IMR-90 (cell line): ENCODE data around the gene NEUROD2. TPM values are rescaled to one million over a fixed set of nuclear protein-coding genes. Genes with fewer than 3 reads are reported as not detected.

ENCODE experiments used
- ATAC-seq: fragments of 200-7000 bp; cut with Tn5 transposase; 2 replicates; pipeline ENCODE4 v1.9.1; 2020; ENCODE audit warnings: low read depth, mild to moderate bottlenecking, moderate library complexity
- BruUV-seq: library from RNA; stranded (reverse); fragments of 400-500 nt; replicated peaks from 2 replicates; lab custom pipeline; 2021; lab: Mats Ljungman, UMichigan
- CTCF ChIA-PET: fragments of 300-600 bp; formaldehyde crosslinking; extraction: SDS; loops from one replicate; lab custom pipeline; 2021; ENCODE audit warnings: antibody characterized with exemption; lab: Yijun Ruan, JAX
- POLR2A ChIA-PET: fragments of 300-600 bp; sonication (Branson Sonifier 250); formaldehyde crosslinking; loops from one replicate; lab custom pipeline; 2022; ENCODE audit warnings: antibody characterized with exemption; ENCODE audit not compliant: unreplicated experiment; lab: Charles Lee
- DNase-seq: peaks from one replicate; pipeline ENCODE4 v3.0.0; 2013
- H2AFZ ChIP-seq: replicated peaks from 2 replicates; pipeline ENCODE3; 2013; ENCODE audit warnings: low read length, mild to moderate bottlenecking; ENCODE audit not compliant: poor library complexity
- H2AK5ac ChIP-seq: 2 replicates; pipeline ENCODE4 v1.6.1; 2013; ENCODE audit warnings: low read depth, low read length, inconsistent platforms
- H2AK9ac ChIP-seq: replicated peaks from 2 replicates; pipeline ENCODE3; 2013; ENCODE audit warnings: mild to moderate bottlenecking, low read depth, low read length, moderate library complexity; ENCODE audit not compliant: poor library complexity
- H2BK120ac ChIP-seq: 2 replicates; pipeline ENCODE4 v1.6.1; 2013; ENCODE audit warnings: low read depth, low read length, inconsistent platforms
- H2BK15ac ChIP-seq: 3 replicates; pipeline ENCODE4 v1.6.1; 2013; ENCODE audit warnings: low read depth, low read length, inconsistent platforms
- H2BK20ac ChIP-seq: 2 replicates; pipeline ENCODE4 v1.6.1; 2013; ENCODE audit warnings: low read depth, mild to moderate bottlenecking, inconsistent platforms, low read length, moderate library complexity
- H2BK5ac ChIP-seq: 2 replicates; pipeline ENCODE4 v1.6.1; 2013; ENCODE audit warnings: mild to moderate bottlenecking, low read depth, low read length, inconsistent platforms; ENCODE audit not compliant: poor library complexity, severe bottlenecking
- H3K14ac ChIP-seq: replicated peaks from 2 replicates; pipeline ENCODE4 v1.6.1; 2013; ENCODE audit warnings: low read depth, low read length, inconsistent platforms
- H3K18ac ChIP-seq: 2 replicates; pipeline ENCODE4 v1.6.1; 2013; ENCODE audit warnings: low read depth, low read length, control low read depth
- H3K23ac ChIP-seq: 2 replicates; pipeline ENCODE4 v1.6.1; 2013; ENCODE audit warnings: low read depth, low read length, inconsistent platforms
- H3K27ac ChIP-seq: 2 replicates; pipeline ENCODE4 v1.5.1; 2013; ENCODE audit warnings: mild to moderate bottlenecking, control low read depth, low read length; ENCODE audit not compliant: insufficient read depth
- H3K27me3 ChIP-seq: 2 replicates; pipeline ENCODE4 v1.6.1; 2013; ENCODE audit warnings: low read length; ENCODE audit not compliant: control insufficient read depth, insufficient read depth
- H3K36me3 ChIP-seq: 2 replicates; pipeline ENCODE4 v1.6.1; 2013; ENCODE audit warnings: low read length, mixed read lengths; ENCODE audit not compliant: control insufficient read depth, insufficient read depth
- H3K4ac ChIP-seq: 2 replicates; pipeline ENCODE4 v1.6.1; 2013; ENCODE audit warnings: low read depth, low read length, inconsistent platforms
- H3K4me1 ChIP-seq: 2 replicates; pipeline ENCODE4 v1.6.1; 2013; ENCODE audit warnings: low read length, mixed read lengths; ENCODE audit not compliant: control insufficient read depth, insufficient read depth
- H3K4me2 ChIP-seq: 2 replicates; pipeline ENCODE4 v1.6.1; 2013; ENCODE audit warnings: low read depth, mild to moderate bottlenecking, control low read depth, low read length, moderate library complexity
- H3K4me3 ChIP-seq: 2 replicates; pipeline ENCODE4 v1.5.1; 2013; ENCODE audit warnings: low read depth, mild to moderate bottlenecking, control low read depth, low read length, moderate library complexity; ENCODE audit not compliant: insufficient read depth
- H3K56ac ChIP-seq: 2 replicates; pipeline ENCODE4 v1.6.1; 2013; ENCODE audit warnings: low read length, inconsistent platforms; ENCODE audit not compliant: insufficient read depth; ENCODE audit errors: extremely low read depth
- H3K79me1 ChIP-seq, 2 experiments: 2 replicates each; pipeline ENCODE4 v1.6.1; 2013; ENCODE audit warnings: low read length in 2 of 2, inconsistent platforms in 1 of 2, low read depth in 1 of 2
- H3K9ac ChIP-seq: 2 replicates; pipeline ENCODE4 v1.6.1; 2013; ENCODE audit warnings: low read depth, low read length, control low read depth
- H3K9me1 ChIP-seq: 2 replicates; pipeline ENCODE4 v1.6.1; 2013; ENCODE audit warnings: low read length, inconsistent platforms; ENCODE audit not compliant: insufficient read depth
- H3K9me3 ChIP-seq: 2 replicates; pipeline ENCODE4 v1.6.1; 2013; ENCODE audit warnings: low read length; ENCODE audit not compliant: control insufficient read depth, insufficient read depth
- H4K20me1 ChIP-seq: 2 replicates; pipeline ENCODE4 v1.6.1; 2013; ENCODE audit warnings: low read length, inconsistent platforms; ENCODE audit not compliant: insufficient read depth
- H4K5ac ChIP-seq: 2 replicates; pipeline ENCODE4 v1.6.1; 2013; ENCODE audit warnings: mild to moderate bottlenecking, low read depth, low read length, control low read depth
- H4K8ac ChIP-seq, 2 experiments: 2 replicates each; pipeline ENCODE4 v1.6.1; 2013; ENCODE audit warnings: low read depth in 2 of 2, low read length in 2 of 2, control low read depth in 1 of 2, inconsistent platforms in 1 of 2
- H4K91ac ChIP-seq: 2 replicates; pipeline ENCODE4 v1.6.1; 2013; ENCODE audit warnings: low read depth, low read length, inconsistent platforms; ENCODE audit not compliant: insufficient read depth
- BHLHE40 ChIP-seq: fragments of 150-350 bp; IDR thresholded peaks from 2 replicates; pipeline ENCODE4 v1.6.1; 2016; ENCODE audit warnings: mild to moderate bottlenecking, low read depth, low read length
- CHD1 ChIP-seq: IDR thresholded peaks from 2 replicates; pipeline ENCODE4 v1.6.1; 2012; ENCODE audit warnings: low read depth, low read length, improper control_type of control experiment
- CTCF ChIP-seq: conservative IDR thresholded peaks from 2 replicates; pipeline ENCODE4 v1.5.1; 2012; ENCODE audit warnings: mild to moderate bottlenecking, low read depth, low read length, improper control_type of control experiment
- ELK1 ChIP-seq: fragments of 150-350 bp; IDR thresholded peaks from 2 replicates; pipeline ENCODE4 v1.6.1; 2016; ENCODE audit warnings: low read depth, mild to moderate bottlenecking, low read length, moderate library complexity, borderline replicate concordance
- FOS ChIP-seq: fragments of 150-350 bp; IDR thresholded peaks from 2 replicates; pipeline ENCODE4 v1.6.1; 2016; ENCODE audit warnings: low read depth, low read length
- MAFK ChIP-seq: IDR thresholded peaks from 2 replicates; pipeline ENCODE4 v1.6.1; 2012; ENCODE audit warnings: low read depth, low read length, improper control_type of control experiment
- MAZ ChIP-seq: IDR thresholded peaks from 2 replicates; pipeline ENCODE4 v1.6.1; 2012; ENCODE audit warnings: low read depth, mild to moderate bottlenecking, low read length, improper control_type of control experiment, moderate library complexity, borderline replicate concordance
- MXI1 ChIP-seq: IDR thresholded peaks from 2 replicates; pipeline ENCODE4 v1.6.1; 2012; ENCODE audit warnings: low read depth, mild to moderate bottlenecking, low read length, moderate library complexity, borderline replicate concordance
- NFE2L2 ChIP-seq: fragments of 150-350 bp; IDR thresholded peaks from 2 replicates; pipeline ENCODE4 v1.6.1; 2016; ENCODE audit warnings: low read depth, mild to moderate bottlenecking, low read length
- POLR2A ChIP-seq: IDR thresholded peaks from 2 replicates; pipeline ENCODE4 v1.6.1; 2012; ENCODE audit warnings: mild to moderate bottlenecking, low read depth, low read length
- RAD21 ChIP-seq: IDR thresholded peaks from 2 replicates; pipeline ENCODE4 v1.6.1; 2012; ENCODE audit warnings: low read length, improper control_type of control experiment
- RCOR1 ChIP-seq: IDR thresholded peaks from 2 replicates; pipeline ENCODE4 v1.6.1; 2012; ENCODE audit warnings: mild to moderate bottlenecking, low read length, improper control_type of control experiment; ENCODE audit not compliant: insufficient replicate concordance
- RFX5 ChIP-seq: IDR thresholded peaks from 2 replicates; pipeline ENCODE4 v1.8.0; 2012; ENCODE audit warnings: low read depth, mild to moderate bottlenecking, low read length, moderate library complexity
- SMC3 ChIP-seq: fragments of 150-350 bp; IDR thresholded peaks from 2 replicates; pipeline ENCODE4 v1.6.1; 2016; ENCODE audit warnings: low read depth, mild to moderate bottlenecking, antibody characterized with exemption, low read length, moderate library complexity
- USF2 ChIP-seq: fragments of 150-350 bp; IDR thresholded peaks from 2 replicates; pipeline ENCODE4 v1.6.1; 2017; ENCODE audit warnings: mild to moderate bottlenecking, antibody characterized with exemption, low read length, low read depth
- WGBS, 2 experiments: methylation state at CpG; one replicate each; pipeline versions ENCODE4 v1.1.5 to v1.1.7; 2013; ENCODE audit warnings: missing lambda C conversion rate in 2 of 2; ENCODE audit not compliant: insufficient read length in 1 of 2; ENCODE audit errors: extremely low coverage in 2 of 2; 5-methylcytosine and 5-hydroxymethylcytosine counted together
- dilution Hi-C: fragments of 300-500 bp; cut with HindIII; formaldehyde crosslinking; loops from one replicate; pipeline ENCODE4 v1.14.3; 2018; ENCODE audit warnings: low sequenced_read_pairs; ENCODE audit not compliant: unreplicated experiment
- in situ Hi-C: fragments of 300-500 bp; cut with MboI; formaldehyde crosslinking; loops from 3 replicates; pipeline ENCODE4 v1.14.3; 2019; ENCODE audit warnings: low sequenced_read_pairs, inconsistent platforms, mixed read lengths
- intact Hi-C: fragments of 100-400 bp; cut with micrococcal nuclease; formaldehyde crosslinking; loops from 2 replicates; pipeline ENCODE4 v1.10.0; 2022
- polyA plus RNA-seq, 3 experiments: library from polyadenylated mRNA; depleted of rRNA; stranded (reverse); fragments of >200 nt; gene quantifications; 2 replicates each; pipeline ENCODE4 v1.2.3, GENCODE V29; 2012; ENCODE audit warnings: low replicate concordance in 1 of 3
- total RNA-seq: library from RNA; depleted of rRNA; stranded (reverse); fragments of >200 nt; gene quantifications from 2 replicates; pipeline ENCODE4 v1.2.3, GENCODE V29; 2012

Gene NEUROD2
- total and polyA plus RNA-seq, 2 of the 4 experiments (the other 2 are of a cell fraction), result not detected

GRCh38 chr17:39615434-39615833 is 7.7 kb upstream of the NEUROD2 start:
- Histone ChIP-seq H3K9ac (no peak overlapping the region), H4K5ac (no peak overlapping the region), H2BK20ac (no peak overlapping the region), H4K91ac (no peak overlapping the region), H3K36me3 (no peaks in the 10 kb centered on the region), H3K14ac (no peak overlapping the region), H2BK5ac (no peak overlapping the region), H2BK15ac (no peak overlapping the region), H3K4me3 (no peak overlapping the region), H3K9me1 (no peaks in the 10 kb centered on the region), H3K27me3 (peaks cover 61% of the 10 kb centered on the region), H4K20me1 (no peaks in the 10 kb centered on the region), H2BK120ac (no peak overlapping the region), H3K79me1 (no peaks in the 10 kb centered on the region), H3K9me3 (no peaks in the 10 kb centered on the region), H3K4me2 (no peak overlapping the region), H3K56ac (no peak overlapping the region), H3K18ac (no peak overlapping the region), H2AFZ (no peak overlapping the region), H2AK5ac (no peak overlapping the region), H3K23ac (no peak overlapping the region), H2AK9ac (no peak overlapping the region), H4K8ac (no peak overlapping the region), H3K27ac (no peak overlapping the region), H3K4ac (no peak overlapping the region), H3K4me1 (no peaks in the 10 kb centered on the region)
- DNase-seq, result no peak
- no peak for ATAC-seq
- ChIA-PET POLR2A (no interaction called here), CTCF (interaction anchor here (1.4 kb wide), 1 partner anchor 8 kb away, joined by 4 read pairs; no protein-coding TSS in a partner anchor)
- intact Hi-C loops (no loop called here), in situ Hi-C loops (no loop called here), dilution Hi-C loops (no loop called here)
- no TSS peak for BruUV-seq
- TF ChIP-seq BHLHE40, result no peak
- no peak for TF ChIP-seq CTCF
- no peak for TF ChIP-seq MXI1
- TF ChIP-seq MAFK, result no peak
- TF ChIP-seq MAZ, result no peak
- TF ChIP-seq NFE2L2, result no peak
- TF ChIP-seq RAD21, result no peak
- no peak for TF ChIP-seq USF2
- TF ChIP-seq RCOR1, result no peak
- TF ChIP-seq CHD1, result no peak
- no peak for TF ChIP-seq FOS
- no peak for TF ChIP-seq RFX5
- TF ChIP-seq SMC3, result no peak
- TF ChIP-seq POLR2A, result no peak
- TF ChIP-seq ELK1, result no peak
- WGBS, 2 experiments, result no CpG with 5 or more reads among the region's 6 CpGs
